HepG2 (cell line): ENCODE data around the gene NPDC1.

ENCODE experiments used
- BCL6 ChIP-seq: IDR thresholded peaks from 2 replicates; pipeline ENCODE4 v1.6.1; 2016; ENCODE audit warnings: missing genetic modification reagents, missing compliant biosample characterization
- CHD4 ChIP-seq: fragments of 200-600 bp; sonication (generic); IDR thresholded peaks from 2 replicates; pipeline ENCODE4 v1.7.0; 2017; ENCODE audit warnings: mild to moderate bottlenecking, low read length, borderline replicate concordance
- CTCF ChIP-seq: sonication (generic); formaldehyde crosslinking; IDR thresholded peaks from 2 replicates; pipeline ENCODE4 v1.5.0; 2020; ENCODE audit warnings: mild to moderate bottlenecking, missing genetic modification reagents, moderate library complexity
- EZH2 ChIP-seq: conservative IDR thresholded peaks from 2 replicates; pipeline ENCODE4 v1.6.1; 2012; ENCODE audit warnings: mild to moderate bottlenecking, low read depth, low read length, moderate library complexity
- MYNN ChIP-seq: sonication (generic); formaldehyde crosslinking; IDR thresholded peaks from 2 replicates; pipeline ENCODE4 v1.4.0; 2020; ENCODE audit warnings: mild to moderate bottlenecking, low read depth, missing genetic modification reagents
- NFE2L2 ChIP-seq: fragments of 150-350 bp; IDR thresholded peaks from 2 replicates; pipeline ENCODE4 v1.6.1; 2014; ENCODE audit warnings: low read length
- POLR2AphosphoS5 ChIP-seq: IDR thresholded peaks from 2 replicates; pipeline ENCODE4 v1.6.1; 2012; ENCODE audit warnings: low read depth, low read length
- TEAD3 ChIP-seq: optimal IDR thresholded peaks from 2 replicates; pipeline ENCODE3; 2016; ENCODE audit warnings: borderline replicate concordance
- U2AF1 ChIP-seq: fragments of 200-400 bp; formaldehyde crosslinking; optimal IDR thresholded peaks from 2 replicates; pipeline ENCODE3; 2017; ENCODE audit warnings: mild to moderate bottlenecking, low read depth, low read length
- ZNF567 ChIP-seq: sonication (generic); formaldehyde crosslinking; IDR thresholded peaks from 2 replicates; pipeline ENCODE4 v1.8.1; 2023; ENCODE audit warnings: mild to moderate bottlenecking, missing genetic modification reagents, borderline replicate concordance
- ZNF570 ChIP-seq: sonication (generic); formaldehyde crosslinking; IDR thresholded peaks from 2 replicates; pipeline ENCODE4 v1.4.0; 2020; ENCODE audit warnings: mild to moderate bottlenecking, missing genetic modification reagents, borderline replicate concordance
- ZNF792 ChIP-seq: IDR thresholded peaks from 2 replicates; pipeline ENCODE4 v1.6.1; 2016
- TF ChIP-seq, protein P1 (sequence below): sonication (generic); formaldehyde crosslinking; IDR thresholded peaks from 2 replicates; pipeline ENCODE4 v1.8.1; 2022; ENCODE audit warnings: low read depth, mild to moderate bottlenecking, missing genetic modification reagents

DNA sequence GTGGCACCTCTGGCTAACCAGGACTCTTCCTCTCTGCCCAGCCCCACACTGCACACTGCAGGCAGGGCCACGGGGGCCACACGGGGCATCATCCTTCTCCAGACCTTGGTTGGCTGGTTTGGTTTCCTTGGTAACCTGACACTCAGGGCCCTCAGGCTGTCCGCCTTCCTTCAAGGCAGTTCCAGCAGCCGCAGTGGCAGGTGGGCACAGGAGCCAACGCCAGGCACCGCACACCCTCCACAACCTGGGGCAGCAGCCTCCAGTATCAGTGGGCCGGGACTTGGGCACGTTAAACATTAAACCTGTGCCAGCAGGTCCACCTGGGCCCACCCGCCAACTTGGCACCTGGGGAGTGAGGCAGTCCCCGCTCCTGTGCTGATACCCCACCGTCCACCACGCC lies 1.9 kb downstream of the NPDC1 start:
- TF ChIP-seq, protein P1, sequence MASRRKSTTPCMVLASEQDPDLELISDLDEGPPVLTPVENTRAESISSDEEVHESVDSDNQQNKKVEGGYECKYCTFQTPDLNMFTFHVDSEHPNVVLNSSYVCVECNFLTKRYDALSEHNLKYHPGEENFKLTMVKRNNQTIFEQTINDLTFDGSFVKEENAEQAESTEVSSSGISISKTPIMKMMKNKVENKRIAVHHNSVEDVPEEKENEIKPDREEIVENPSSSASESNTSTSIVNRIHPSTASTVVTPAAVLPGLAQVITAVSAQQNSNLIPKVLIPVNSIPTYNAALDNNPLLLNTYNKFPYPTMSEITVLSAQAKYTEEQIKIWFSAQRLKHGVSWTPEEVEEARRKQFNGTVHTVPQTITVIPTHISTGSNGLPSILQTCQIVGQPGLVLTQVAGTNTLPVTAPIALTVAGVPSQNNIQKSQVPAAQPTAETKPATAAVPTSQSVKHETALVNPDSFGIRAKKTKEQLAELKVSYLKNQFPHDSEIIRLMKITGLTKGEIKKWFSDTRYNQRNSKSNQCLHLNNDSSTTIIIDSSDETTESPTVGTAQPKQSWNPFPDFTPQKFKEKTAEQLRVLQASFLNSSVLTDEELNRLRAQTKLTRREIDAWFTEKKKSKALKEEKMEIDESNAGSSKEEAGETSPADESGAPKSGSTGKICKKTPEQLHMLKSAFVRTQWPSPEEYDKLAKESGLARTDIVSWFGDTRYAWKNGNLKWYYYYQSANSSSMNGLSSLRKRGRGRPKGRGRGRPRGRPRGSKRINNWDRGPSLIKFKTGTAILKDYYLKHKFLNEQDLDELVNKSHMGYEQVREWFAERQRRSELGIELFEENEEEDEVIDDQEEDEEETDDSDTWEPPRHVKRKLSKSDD = no peak
- TF ChIP-seq CHD4 (no peak), ZNF570 (CRISPR knock-in tag) (no peak), BCL6 (CRISPR knock-in tag) (no peak), EZH2 (no peak), POLR2AphosphoS5 (no peak), NFE2L2 (no peak), TEAD3 (CRISPR knock-in tag) (no peak), ZNF567 (no peak), ZNF792 (CRISPR knock-in tag) (no peak), U2AF1 (no peak), CTCF (CRISPR knock-in tag) (no peak), MYNN (CRISPR knock-in tag) (no peak)
